ENCODE data around the gene SPOPL.
"Not testable (repeated sequence)": the region's sequence is repeated elsewhere in the genome, so short reads cannot be mapped to it uniquely, and the experiment has no call there.

Gene SPOPL

GRCh38 chr2:138475277-138475776 is 26.2 kb upstream of the SPOPL start:
- Histone ChIP-seq H3K4me3 (no peak overlapping the region), H3K27ac (no peak overlapping the region), H3K36me3 (no peaks in the 10 kb centered on the region), H3K4me1 (peaks cover 0 to 3% (median 1%) of the 10 kb centered on the region in 4 donors), H3K9me3 (no peaks in the 10 kb centered on the region), H3K27me3 (no peaks in the 10 kb centered on the region)
- intact Hi-C loops (cut with DNase I; ENCODE audit: low total_unique reads), result no loop called here
- DNase-seq, result no peak
- TF ChIP-seq CTCF (IDR thresholded peaks at IDR 0.05), result no peak

DNA sequence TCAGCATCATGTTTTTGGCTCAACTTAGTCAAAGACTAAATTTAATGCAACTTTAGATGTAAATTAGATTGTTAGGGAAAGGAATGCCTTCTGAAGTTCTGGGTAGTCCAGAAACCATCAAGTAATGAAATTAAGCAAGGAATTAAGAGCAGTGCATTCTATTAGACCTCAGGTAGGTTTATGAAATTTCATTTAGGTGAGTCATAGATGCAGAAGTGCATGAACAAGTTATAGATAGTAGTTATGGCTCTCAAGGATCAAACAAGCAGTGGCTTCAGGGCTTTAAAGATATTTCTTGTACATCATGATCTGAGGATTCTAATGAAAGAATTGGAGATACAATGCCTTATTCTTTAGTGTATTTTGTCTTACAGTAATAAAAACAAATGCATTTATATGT is 25.4 kb upstream of the SPOPL start:
- no peak for TF ChIP-seq CTCF (IDR thresholded peaks at IDR 0.05)
- Histone ChIP-seq H3K27me3 (no peaks in the 10 kb centered on the region), H3K36me3 (no peaks in the 10 kb centered on the region), H3K27ac (no peak overlapping the region), H3K9me3 (no peaks in the 10 kb centered on the region), H3K4me1 (no peaks in the 10 kb centered on the region), H3K4me3 (no peak overlapping the region)
- DNase-seq, result no peak
- intact Hi-C loops (cut with DNase I; ENCODE audit: low total_unique reads), result no loop called here

DNA sequence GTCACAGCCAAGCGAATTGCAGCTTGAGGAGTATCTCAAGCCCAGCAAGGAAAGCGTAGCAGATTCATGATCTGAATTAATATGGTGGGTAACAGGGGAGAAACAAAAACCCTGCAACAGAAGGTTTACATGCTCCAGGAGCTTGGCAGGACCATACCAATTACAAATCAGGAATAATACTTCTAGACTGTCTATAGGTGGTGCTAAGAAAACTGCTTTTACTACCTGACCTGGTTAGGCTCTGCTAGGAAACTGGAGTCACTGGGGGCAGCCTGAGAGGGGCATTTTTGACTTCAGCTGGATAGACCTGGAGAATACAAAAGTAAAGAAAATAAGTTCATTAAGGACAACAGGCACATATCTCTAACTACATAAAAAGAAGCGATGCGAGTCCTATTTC is 24.6 kb upstream of the SPOPL start:
- no peak overlapping the region for H3K4me3 ChIP-seq
- no peaks in the 10 kb centered on the region for H3K27me3 ChIP-seq
- no peak for DNase-seq
- no peak overlapping the region for H3K27ac ChIP-seq
- no peaks in the 10 kb centered on the region for H3K4me1 ChIP-seq
- H3K9me3 ChIP-seq, result no peaks in the 10 kb centered on the region
- no peak for TF ChIP-seq CTCF (IDR thresholded peaks at IDR 0.05)
- intact Hi-C loops (cut with DNase I; ENCODE audit: low total_unique reads), result no loop called here
- no peaks in the 10 kb centered on the region for H3K36me3 ChIP-seq

DNA sequence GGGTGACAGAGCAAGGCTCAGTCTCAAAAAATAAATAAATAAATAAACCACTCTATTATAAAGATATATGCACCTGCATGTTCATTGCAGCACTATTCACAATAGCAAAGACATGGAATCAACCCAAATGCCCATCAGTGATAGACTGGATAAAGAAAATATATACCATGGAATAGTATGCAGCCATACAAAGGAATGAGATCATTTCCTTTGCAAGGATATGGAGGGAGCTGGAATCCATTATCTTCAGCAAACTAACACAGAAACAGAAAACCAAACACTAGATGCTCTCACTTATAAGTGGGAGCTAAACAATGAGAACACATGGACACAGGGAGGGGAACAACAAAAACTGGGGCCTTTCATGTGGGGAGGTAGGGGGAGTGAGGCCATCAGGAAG is 18.8 kb upstream of the SPOPL start:
- not testable (repeated sequence) for H3K27me3 ChIP-seq, H3K4me1 ChIP-seq

GRCh38 chr2:138485019-138485418 is 16.6 kb upstream of the SPOPL start:
- H3K9me3 ChIP-seq, result no peaks in the 10 kb centered on the region
- no peak for TF ChIP-seq CTCF (IDR thresholded peaks at IDR 0.05)
- H3K27ac ChIP-seq, result no peak overlapping the region
- H3K4me1 ChIP-seq, result peaks cover 0 to 6% (median 0%) of the 10 kb centered on the region in 4 donors
- no peak for DNase-seq
- no peaks in the 10 kb centered on the region for H3K27me3 ChIP-seq
- no peak overlapping the region for H3K4me3 ChIP-seq
- intact Hi-C loops (cut with DNase I; ENCODE audit: low total_unique reads), result no loop called here
- no peaks in the 10 kb centered on the region for H3K36me3 ChIP-seq

More for the DNA sequence above, 18.8 kb upstream of the SPOPL start:
- H3K9me3 ChIP-seq; DNase-seq; H3K4me3 ChIP-seq; H3K36me3 ChIP-seq; H3K27ac ChIP-seq; intact Hi-C loops (cut with DNase I; ENCODE audit: low total_unique reads): not testable (repeated sequence)

GRCh38 chr2:138486363-138487198 is 15.0 kb upstream of the SPOPL start:
- Histone ChIP-seq H3K36me3 (no peaks in the 10 kb centered on the region), H3K27ac (no peak overlapping the region), H3K27me3 (no peaks in the 10 kb centered on the region), H3K4me3 (no peak overlapping the region), H3K9me3 (no peaks in the 10 kb centered on the region), H3K4me1 (peaks cover 0 to 6% (median 0%) of the 10 kb centered on the region in 4 donors)
- TF ChIP-seq CTCF (IDR thresholded peaks at IDR 0.05), result no peak
- no peak for DNase-seq
- intact Hi-C loops (cut with DNase I; ENCODE audit: low total_unique reads), result no loop called here
